ENCODE results near the gene ID2.
"Not testable (repeated sequence)": the region's sequence is repeated elsewhere in the genome, so short reads cannot be mapped to it uniquely, and the experiment has no call there.

The ID2 gene

DNA sequence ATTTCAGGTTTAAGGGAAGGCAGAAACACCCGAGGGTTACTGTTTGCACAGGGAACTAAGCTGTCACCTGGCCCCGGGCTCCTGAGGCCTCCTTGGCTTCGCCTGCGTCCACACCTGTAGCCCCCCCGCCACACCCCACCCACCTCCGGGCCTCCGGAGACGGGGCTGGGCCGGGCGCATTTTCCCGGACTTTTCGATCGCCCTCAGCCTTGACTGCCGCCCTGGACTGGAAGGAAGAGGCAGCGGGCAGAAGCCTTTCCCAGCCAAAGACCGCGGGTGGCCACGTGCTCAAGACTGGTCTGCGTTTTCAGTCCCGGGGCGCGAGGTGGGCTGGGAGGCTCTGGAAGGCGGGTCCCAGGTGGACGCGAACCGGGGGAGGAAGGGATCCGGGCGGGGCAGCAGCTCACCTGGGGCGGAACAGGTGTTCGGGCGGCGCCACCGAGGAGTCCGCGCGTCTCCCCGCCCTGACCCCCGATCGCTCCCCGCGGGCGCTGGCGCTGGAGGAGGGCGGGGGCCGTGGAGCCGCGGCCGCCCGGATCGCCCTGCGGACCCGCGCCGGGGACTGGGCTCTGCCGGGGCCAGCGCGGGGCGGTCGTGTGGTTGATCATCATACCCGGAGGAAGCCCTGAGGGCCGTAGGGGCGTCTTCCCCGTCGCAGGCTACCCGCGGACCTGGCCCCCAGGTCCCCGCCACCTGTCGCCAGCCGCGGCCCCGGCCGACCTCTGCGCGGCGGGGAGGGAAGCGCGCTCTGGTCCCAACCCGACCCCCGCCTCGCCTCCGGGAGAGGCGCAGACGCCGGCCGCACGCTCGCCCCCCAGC, 3.2 kb downstream of the ID2 start:
- peak; percentile 66 for DNase-seq (ENCODE audit: low spot score)

DNA sequence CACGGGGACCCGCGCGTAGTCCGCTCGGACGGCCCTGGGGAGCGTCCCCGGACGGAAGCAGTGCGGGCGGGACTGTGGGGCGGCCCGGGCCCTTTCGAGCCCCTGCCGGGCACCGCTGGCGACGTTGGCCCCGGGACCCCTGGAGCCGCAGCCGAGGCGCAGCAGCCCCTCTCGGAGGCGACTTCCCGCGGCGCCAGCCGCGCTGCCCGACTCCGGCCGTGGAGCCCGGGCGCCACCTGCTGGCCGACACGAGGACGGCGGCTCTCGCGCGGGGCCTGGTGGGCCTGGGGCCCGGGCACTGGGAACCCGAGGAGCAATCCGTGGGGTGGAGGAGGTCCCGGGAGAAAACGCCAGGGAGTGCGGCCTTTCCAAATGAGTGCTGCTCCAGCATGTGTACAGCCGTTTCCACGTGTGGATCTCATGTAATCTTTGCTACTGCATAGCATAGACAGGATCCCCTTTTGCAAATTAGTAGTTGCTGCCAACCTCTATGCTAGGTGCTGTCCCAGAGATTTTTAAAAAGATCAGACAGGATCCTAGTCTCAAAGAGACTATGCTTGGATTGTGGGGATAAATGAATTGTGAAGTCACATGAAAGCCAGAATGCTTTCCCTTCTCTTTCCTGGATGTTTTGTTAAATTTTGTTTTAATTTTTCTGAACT, 4.0 kb downstream of the ID2 start:
- peak; percentile 87 for DNase-seq (ENCODE audit: low spot score)

DNA sequence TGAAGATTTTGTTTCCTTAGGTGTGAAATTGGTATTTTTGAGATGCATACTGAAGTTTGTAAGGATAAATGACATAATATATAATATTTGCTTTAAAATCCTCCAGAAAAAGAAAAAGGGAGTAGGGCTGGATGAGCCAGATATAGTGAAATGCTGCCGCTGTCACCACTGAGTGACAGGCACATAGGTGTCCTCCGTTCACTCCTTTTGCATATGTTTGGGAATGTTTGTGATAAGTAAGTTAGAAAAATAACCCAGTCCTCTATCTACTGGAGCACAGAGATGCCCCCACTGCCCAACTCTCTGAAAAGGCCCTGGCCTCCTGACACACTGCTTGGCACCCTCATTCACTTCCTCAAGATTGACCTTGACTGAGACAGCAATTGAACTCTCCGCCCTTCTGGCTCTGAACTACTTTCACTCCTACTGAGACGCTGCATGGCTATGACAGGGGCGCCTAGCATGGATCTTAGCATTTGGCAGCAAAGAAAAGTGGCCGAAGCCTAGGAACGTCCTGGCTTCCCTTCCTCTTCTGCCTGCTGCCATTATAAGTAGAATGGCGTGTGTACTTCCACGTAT, 10.1 kb downstream of the ID2 start:
- DNase-seq (ENCODE audit: low spot score): no peak

DNA sequence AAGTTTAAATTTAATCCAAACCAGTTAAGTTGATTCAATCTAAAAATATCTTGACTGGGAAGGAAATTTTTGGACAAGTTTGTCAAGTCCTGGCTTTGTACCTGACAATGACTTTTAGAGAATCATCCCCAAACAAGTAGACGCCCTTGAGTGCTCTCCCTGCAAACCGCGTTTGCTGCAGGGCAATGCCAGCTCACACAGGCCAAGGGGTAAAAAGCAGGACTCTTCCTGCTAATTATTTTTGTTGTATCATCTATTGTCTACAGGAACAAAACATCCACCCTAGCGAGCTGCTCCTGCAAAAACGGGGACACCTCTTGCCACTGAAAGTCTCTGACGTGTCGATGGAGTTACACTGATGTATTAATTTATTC, 10.9 kb downstream of the ID2 start:
- DNase-seq (ENCODE audit: low spot score): no peak

DNA sequence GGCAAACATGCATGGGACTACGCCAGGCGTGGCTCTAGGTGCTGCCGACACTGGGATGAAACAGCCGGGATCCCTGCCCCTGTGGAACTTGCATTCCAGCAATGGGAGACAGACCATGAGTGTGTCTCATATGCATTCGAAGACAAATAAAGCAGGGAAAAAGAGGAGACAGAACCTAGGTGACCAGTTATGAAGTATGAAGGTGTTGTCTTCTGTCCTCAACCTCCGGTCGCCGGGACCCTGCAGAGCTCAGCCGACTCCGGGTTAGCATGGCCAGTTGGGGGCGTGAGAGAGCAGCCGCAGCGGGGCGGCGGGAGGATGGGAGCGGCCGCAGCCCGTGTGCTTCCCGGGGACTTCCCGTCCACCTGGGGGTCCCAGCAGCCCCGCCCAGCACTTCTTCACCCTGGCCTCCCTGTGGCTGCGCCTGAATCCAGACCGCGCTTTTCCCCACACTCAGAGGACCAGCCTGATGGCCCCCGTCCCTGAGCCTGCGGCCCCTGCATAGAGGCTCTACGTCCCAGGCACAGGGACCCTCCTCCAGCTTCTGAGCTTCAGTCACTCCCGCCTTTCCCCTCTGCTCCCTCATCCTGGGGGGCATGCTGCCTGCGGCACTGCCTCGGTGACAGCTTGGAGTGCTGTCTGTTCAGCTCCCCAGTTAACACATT, 11.4 kb downstream of the ID2 start:
- DNase-seq (ENCODE audit: low spot score): peak; percentile 58

DNA sequence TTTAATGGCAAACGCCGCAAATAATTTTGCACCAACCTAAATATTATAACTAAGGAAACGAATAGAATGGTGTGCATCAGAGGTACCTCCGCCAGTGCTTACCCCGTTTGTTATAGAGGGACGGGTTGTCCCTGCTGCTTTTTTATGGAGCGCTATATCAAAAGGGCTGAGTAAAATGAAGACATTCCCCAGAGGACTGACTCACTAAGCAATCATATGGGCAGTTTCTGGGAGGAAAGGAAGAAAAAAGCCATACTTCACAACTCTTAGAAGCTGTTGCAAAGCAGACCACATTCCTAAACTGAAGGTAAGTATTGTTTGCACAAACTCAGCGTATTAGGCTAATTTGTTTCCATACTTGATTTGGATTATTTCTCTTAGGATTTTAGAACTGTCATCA, 12.9 kb downstream of the ID2 start:
- no peak for DNase-seq (ENCODE audit: low spot score)

DNA sequence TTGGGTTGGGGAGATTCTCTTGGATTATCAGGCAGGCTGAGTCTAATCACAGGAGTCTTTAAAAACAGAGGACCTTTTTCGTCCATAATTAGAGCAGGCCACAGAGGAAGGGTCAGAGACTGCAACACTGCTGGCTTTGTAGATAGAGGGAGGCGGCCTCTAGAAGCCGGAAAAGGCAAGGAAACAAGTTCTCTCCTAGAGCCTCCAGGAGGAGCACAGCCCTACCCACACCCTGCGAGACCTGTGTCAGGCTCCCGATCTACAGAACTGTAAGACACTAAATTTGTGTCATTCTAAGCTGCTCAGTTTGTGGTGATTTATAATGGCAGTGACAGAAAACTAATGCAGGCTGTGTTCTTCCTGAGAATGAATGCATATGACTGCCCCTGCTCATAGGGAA, 15.3 kb downstream of the ID2 start:
- DNase-seq (ENCODE audit: low spot score): no peak

DNA sequence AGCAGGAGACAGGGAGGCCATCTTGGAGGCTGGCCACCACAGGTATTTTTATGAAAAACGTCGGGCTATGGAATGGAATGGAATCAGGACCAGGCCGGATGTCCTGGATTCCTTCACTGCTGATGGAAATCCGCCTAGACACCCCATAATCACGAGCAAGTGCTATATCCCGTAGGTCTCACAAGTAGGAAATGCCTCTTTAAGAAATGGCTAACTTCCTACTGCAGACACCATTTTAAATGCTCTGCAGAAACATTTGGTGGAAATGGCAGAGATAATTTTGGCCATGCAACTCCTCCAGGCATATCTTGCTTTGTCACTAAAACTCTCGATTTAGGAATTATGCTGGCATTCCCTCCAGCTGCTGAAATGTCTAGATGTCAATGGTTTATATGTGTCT, 18.0 kb downstream of the ID2 start:
- DNase-seq (ENCODE audit: low spot score): no peak

DNA sequence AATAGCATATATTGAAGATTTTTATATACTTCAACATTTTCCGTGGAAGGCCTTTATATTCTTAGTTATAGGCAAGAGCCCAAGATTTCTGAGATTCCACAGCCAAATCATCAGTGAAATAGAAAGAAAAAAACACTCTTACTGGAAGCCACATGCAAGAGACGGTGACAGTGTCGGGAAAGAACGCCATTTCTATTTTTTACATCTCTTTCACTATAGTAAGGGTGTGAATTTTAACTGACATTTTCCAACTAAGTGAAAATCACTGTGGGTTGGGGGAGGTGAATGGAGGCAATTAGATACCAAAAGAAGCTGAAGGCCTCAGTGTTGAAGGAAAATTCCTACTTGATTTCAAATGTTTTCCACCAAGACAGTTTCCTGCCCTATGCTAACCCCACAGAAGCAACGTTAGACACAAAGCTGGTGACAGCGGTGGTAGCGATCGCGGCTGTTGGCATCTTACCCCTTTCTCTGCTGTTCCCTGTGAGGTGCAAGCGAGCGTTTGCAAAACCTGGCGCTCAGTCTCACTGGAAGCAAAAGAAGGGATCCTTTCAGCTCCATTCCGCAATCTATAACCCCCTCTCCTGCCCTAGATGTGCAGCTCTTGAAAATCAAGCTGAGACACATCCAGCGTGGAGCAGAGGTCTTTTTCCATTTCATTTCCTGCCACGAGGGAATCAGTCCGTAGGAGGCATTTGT, 20.0 kb downstream of the ID2 start:
- DNase-seq (ENCODE audit: low spot score): no peak

DNA sequence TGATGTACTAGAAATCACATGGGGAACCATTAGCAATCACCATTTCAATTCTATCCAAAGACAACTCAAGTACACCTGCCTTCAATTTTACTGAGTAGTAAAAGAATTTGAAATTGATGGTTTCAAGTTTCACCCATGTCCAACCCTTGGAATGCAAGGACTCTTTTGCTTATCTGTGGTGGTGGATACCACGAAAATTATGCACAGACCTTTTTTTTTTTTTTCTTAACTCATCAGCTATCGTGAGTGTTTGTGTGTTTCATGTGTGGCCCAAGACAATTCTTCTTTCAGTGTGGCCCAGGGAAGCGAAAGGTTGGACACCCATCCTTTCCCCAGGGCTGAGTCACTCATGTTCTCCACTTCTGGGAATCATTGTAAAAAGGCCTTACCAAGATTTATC, 23.1 kb downstream of the ID2 start:
- no peak for DNase-seq (ENCODE audit: low spot score)

DNA sequence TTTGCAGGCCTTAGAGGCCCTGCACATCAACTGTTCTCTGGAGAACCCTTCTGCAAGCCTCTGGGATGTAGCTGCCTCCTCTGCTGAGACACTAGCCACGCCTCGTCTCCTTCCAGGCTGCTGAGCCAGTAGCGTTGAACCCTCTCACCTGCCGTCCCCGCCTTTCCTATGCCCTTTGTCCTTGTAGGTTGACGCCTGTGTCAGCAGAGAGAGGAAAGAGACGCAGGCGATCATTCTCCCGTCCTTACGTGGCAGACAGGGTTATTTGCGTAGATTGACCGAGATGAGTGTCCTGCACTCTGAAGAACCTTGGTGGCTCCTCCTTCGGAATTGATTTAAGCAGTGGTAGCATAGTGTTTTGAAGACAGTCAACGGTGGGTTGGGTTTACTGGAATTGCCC, 27.8 kb downstream of the ID2 start:
- no peak for DNase-seq (ENCODE audit: low spot score)

DNA sequence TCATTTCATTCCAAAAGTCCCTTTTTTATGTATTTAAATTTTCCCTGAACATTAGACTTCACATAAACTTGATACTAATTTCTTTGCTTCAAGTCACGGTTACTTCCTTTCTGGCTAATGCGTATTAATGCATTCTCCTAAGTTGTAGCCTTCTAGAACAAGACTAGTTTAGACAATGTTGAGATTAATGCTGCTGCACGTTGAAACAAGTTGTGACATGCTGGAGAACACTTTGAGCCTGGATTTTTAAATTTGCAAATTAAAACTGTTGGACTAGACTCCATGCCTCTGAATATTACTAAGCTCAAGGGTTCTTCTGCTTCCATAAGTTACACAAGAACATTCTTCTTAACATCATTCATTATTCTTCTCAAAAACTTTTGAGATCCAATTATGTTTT, 29.1 kb downstream of the ID2 start:
- DNase-seq (ENCODE audit: low spot score): no peak

DNA sequence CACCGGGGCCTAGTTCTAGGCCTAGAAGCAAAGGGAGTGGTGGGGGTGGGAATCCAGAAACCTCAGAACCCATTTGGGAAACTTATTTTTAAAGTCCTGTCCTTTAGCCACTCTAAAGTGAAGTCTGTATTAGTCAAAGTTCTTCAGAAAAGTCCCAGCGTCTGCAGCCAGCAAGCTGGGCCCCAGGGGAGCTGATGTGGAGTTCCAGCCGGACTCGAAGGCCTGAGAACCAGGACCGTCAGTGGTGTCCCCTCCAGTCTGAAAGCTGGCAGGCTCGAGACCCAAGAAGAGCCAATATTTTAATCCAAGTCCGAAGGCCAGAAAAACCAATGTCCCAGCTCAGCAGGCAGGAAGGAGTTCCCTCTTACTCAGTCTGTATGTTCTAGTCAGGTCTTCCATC, 32.4 kb downstream of the ID2 start:
- no peak for DNase-seq (ENCODE audit: low spot score)

DNA sequence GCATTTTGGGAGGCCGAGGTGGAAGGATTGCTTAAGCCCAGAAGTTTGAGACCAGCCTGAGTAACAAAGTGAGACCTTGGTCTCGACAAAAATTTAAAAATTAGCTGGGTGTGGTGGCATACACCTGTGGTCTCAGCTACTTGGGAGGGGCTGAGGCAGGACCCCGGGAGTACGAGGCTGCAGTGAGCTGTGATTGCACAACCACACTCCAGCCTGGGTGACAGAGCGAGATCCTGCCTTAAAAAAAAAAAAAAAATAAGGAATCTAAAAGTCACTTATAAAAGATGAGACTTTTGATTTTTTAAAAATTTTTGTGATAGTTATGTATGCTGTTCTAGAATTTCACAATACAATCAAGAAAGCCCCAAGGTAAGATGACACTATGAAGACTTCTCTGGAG, 33.1 kb downstream of the ID2 start:
- DNase-seq (ENCODE audit: low spot score): no peak

DNA sequence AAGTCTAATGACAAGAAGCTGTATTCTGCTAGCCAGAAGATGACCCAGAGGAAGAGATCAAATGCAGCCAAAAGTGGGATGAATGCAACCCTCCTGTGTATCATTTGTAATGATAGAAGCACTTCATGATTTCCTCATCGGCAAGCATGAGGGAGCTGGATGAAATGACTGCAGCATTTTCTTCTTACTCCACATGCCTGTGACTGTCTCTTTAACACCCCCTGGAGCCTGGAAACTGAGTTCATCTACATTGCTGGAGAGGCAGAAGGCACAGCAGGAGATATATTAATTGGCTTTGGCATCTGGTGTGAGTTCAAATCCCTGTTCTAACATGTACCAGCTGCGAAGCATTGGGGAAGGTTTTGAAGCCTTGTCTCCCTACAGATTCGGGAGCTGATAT, 37.7 kb downstream of the ID2 start:
- DNase-seq (ENCODE audit: low spot score): peak; percentile 49

DNA sequence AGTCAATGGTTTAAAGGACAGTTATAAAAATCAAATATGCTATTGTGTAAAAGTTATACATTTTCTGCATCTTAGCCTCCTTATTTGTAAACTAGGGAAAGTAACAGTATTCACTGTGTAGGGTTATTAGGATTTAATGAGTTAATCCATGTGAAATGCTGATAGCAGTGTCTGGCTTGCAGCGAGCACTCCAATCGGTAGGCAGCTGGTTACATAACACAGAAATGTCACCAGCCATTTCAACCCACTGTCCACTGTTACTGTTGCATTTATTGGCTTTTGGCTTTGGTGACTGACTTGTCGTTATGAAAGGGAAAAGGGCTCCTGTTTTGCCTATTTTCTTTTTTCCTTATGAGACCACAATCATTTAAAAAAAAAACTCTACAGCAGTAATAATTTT, 38.9 kb downstream of the ID2 start:
- no peak for DNase-seq (ENCODE audit: low spot score)

DNA sequence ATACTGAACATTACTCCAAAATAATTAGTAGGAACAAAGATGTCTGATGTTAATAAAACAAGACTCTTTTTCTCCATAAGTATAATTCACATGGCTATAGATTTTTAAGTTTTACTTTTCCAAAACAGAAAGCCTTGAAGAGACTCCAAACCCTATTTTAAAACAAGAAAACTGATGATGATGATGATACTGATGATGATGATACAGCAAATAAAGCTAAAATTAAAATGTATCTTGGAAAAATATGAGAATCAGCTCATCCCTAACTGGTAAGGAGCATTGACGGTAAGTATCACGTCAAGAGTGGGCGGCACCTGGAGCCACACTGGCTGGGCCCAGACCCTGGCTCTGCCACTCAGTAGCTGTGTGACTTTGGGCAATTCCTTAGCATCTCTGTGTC, 39.6 kb downstream of the ID2 start:
- DNase-seq (ENCODE audit: low spot score): no peak

DNA sequence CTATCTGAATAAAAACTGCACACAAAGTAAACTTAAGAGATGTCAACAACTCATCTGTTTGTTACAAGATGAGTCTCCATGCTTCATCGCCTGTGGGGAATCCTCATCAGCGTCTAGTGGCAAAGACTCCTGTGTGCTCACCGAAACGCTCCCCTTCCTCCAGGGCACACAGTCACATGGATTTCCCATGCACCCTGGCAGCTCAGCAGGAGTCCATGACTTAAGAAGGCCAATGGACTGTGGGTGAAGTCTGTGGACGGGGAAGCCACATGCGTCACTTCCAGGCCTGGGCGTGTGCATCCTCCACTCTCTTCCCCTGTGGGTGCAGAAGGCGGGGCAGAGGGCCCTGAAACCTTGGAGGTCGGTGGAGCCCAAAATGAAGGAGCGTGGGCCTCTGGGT, 41.1 kb downstream of the ID2 start:
- no peak for DNase-seq (ENCODE audit: low spot score)

DNA sequence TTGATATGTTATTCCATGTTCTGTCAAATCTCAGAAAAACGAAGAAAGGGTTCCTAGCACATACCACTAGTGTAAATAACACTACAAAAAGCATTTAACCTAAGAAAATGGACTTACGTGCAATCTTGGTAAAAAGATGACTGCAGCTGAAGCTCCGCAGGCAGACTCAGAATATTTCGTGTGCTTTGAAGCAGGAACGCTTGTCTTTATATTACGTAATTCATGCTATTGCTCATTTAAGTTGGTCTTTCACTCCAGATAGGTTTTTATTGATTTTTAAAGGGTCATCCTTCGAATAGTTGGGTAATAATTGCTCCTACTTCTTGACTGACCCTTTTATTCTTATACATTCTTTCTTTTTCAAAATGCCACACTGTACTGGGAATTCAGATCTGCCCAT, 44.0 kb downstream of the ID2 start:
- DNase-seq (ENCODE audit: low spot score): no peak

DNA sequence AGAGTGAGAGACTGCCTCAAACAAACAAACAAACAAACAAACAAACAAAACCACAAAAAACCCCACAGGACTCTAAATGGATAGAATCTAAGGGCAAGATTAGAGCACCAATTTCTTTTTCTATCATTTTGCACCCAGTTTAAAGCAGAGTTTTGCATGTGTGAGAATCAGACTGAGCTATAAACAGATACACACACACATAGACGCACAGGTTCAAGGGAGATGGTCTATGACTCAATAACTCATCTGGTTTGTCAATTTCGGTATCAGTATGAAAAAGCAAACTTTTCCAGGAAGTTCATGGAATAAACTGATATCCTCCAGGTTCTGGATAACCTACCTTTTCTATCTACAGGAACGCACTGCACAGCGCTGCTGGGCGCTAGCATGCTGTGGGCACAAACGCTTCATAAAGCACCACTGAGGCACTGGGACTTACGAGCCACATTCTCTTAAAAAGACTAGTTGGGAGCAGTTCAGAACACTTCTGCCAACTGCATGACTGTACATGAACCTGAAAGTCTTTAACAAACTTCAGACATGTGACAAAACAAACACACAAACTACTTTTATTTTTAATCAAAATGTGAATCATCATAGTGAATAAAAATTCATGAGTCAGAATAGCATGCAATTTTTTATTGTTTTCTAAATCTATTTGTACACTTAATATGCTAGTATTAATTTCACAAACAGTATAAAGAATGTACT, 46.6 kb downstream of the ID2 start:
- no peak for DNase-seq (ENCODE audit: low spot score)

DNA sequence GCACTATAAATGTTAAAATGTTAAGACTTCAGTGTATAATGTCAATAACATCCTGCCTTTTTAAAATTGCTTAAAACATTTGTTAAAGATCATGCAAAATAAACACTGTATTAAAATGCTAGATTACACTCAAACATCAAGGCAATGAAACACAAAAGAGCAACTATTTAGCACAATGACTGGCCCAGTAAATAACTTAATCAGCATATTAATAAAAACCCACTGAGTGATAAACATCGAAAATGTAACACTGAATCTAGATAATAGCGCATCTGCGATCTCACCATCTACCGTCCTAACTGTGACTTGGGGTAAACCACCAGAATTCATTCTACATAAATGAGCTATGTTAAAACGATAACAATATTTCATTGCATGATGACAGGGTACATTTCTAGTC, 47.2 kb downstream of the ID2 start:
- DNase-seq (ENCODE audit: low spot score): not testable (repeated sequence)

DNA sequence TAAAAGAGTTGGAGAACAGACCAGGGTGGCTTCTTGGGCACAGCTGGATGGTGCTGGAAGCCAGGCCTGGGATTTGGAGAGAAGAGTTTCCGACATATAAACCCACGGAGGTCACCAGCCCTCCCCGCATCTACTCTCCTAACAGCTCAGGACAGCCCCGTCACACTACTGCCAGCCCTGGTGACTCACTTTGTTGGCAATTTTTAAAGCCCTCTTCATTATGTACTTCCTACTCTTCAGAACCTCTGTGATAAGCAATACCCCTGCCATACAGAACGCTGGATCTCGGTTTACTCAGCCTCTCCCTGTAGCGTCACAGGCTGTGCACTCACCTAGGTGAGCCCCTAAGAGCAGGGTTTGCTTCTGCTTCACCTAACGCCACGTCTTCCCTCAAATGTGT, 48.1 kb downstream of the ID2 start:
- no peak for DNase-seq (ENCODE audit: low spot score)

Measured in AG20443 (cell line).